Measurements from ENCODE around the gene POP7. TPM values are rescaled to one million over a fixed set of nuclear protein-coding genes. Genes with fewer than 3 reads are reported as not detected.

The POP7 gene
- total RNA-seq, 4 donors from 2014 or later: 17.5 to 39.9 (median 19.4) TPM

- no peak for DNase-seq (ENCODE audit: low spot score)
- no peak for ATAC-seq (ENCODE audit: low FRiP score)
- no peak for TF ChIP-seq CTCF (IDR thresholded peaks at IDR 0.05)
These were observed 26.2 kb downstream of the POP7 start for GRCh38 chr7:100731937-100732636.

DNA sequence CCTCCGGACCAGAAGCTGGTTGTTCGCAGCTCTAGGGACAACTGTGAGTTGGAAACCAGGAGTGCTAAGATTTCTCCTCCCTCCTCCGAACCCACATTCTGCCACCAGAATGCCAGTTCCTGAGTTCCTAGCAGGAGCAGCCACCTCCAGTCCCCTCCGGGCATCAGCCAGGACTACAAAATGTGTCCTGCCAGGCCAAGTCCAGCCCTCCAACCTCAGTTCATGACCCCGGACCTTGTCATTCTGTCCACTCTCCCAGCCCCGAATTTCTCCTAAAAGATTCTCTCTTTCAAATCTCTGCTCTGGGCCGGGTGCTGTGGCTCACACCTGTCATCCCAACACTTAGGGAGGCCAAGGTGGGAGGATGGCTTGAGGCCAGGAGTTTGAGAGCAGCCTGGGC is 29.8 kb downstream of the POP7 start:
- ATAC-seq (ENCODE audit: low FRiP score): no peak
- DNase-seq (ENCODE audit: low spot score): no peak
- TF ChIP-seq CTCF (IDR thresholded peaks at IDR 0.05): no peak

DNA sequence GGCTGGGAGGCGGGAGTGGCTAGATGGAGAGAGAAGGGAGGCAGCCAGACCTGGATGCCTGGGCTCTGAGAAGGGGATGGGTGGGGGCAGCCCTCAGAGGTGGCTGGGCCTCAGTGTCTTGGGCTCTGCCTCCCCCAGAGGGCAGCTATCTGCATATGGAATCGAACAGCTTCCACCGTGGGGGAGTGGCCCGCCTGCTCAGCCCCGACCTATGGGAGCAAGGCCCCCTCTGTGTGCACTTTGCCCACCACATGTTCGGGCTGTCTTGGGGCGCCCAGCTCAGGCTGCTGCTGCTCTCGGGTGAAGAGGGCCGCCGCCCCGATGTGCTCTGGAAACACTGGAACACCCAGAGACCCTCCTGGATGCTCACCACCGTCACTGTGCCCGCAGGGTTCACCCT is 30.8 kb downstream of the POP7 start:
- DNase-seq (ENCODE audit: low spot score) (no peak), ATAC-seq (ENCODE audit: low FRiP score) (no peak)
- no peak for TF ChIP-seq CTCF (IDR thresholded peaks at IDR 0.05)

DNA sequence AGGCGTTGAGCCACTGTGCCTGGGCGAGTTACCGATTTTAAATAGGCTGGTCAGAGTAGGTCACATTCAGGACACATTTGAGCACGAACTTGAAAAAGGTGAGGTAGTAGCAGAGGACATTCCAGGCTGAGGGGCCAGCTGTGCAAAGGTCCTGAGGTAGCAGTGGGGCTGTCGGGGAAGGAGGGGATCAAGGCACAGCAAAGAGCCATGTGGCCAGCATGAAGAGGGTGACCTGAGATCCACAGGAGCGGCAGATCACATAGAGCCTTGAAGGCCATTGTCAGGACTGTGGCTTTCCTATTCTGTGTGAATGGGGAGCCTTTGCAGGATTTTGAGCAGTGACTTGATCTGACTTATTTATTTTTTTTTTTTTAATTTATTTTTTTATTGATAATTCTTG is 34.0 kb downstream of the POP7 start:
- TF ChIP-seq CTCF (IDR thresholded peaks at IDR 0.05): no peak
- ATAC-seq (ENCODE audit: low FRiP score): no peak
- DNase-seq (ENCODE audit: low spot score): no peak

- no peak for TF ChIP-seq CTCF (IDR thresholded peaks at IDR 0.05)
- no peak for ATAC-seq (ENCODE audit: low FRiP score)
These were observed 38.7 kb downstream of the POP7 start for GRCh38 chr7:100744605-100745004.

GRCh38 chr7:100745184-100745583 is 39.3 kb downstream of the POP7 start:
- ATAC-seq (ENCODE audit: low FRiP score): no peak
- no peak for TF ChIP-seq CTCF (IDR thresholded peaks at IDR 0.05)
- no peak for DNase-seq (ENCODE audit: low spot score)

More at GRCh38 chr7:100744605-100745004, 38.7 kb downstream of the POP7 start:
- DNase-seq (ENCODE audit: low spot score): no peak

DNA sequence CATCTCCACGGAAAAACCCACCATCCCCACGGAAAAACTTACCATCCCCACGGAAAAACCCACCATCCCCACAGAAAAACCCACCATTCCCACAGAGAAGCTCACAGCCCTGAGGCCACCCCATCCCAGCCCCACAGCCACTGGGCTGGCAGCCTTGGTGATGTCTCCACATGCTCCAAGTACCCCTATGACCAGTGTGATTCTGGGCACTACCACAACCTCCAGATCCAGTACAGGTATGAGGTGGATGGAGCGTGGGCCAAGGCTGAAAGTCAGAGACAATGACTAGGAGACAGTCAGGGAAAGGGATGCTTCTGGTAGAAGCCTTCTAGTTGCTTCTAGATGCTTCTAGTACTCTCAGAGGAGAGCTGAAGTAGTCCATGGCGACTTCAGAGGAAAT is 47.1 kb downstream of the POP7 start:
- no peak for DNase-seq (ENCODE audit: low spot score)
- no peak for TF ChIP-seq CTCF (IDR thresholded peaks at IDR 0.05)

More for the DNA sequence above, 47.1 kb downstream of the POP7 start:
- ATAC-seq (ENCODE audit: low FRiP score): no peak
